ENCODE measurements around the gene LSAMP. TPM values are rescaled to one million over a fixed set of nuclear protein-coding genes. Genes with fewer than 3 reads are reported as not detected.

The LSAMP gene
- total RNA-seq, 1 experiment from 2014 or later, result not detected

DNA sequence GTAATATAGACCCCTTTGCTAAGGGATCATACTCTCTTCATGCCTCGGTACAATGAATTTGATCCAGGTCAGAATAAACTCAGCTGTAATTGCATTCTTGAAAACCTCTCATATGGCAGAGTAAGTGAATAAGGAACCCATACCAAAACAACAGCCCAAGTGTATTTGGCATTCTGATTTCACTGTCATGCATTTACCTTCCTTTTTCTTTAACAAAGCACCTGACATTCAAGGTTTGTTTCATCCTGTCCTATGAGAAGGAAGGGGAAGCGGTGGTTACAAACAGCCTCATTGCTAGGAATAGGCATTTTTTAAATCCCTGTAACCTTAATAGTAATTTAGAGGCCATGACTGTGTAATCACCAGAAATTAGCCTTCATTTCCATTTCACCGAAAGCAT, 97.1 kb downstream of the LSAMP start:
- Histone ChIP-seq H3K36me3 (ENCODE audit: control insufficient read depth, insufficient read depth, low read length) (no peaks in the 10 kb centered on the region), H3K9me3 (no peaks in the 10 kb centered on the region), H3K27me3 (replicated peaks; ENCODE audit: control insufficient read depth, insufficient read depth, low read length) (no peaks in the 10 kb centered on the region), H3K4me1 (no peaks in the 10 kb centered on the region), H3K4me3 (ENCODE audit: low read depth, low read length) (no peak overlapping the region)
- no TSS peak for BruUV-seq (replicated peaks)
- no peak for DNase-seq
- ChIA-PET POLR2A (no interaction called here), CTCF (no interaction called here)
- no peaks in the 10 kb centered on the region for H3K36me3 Mint-ChIP-seq (ENCODE audit: insufficient read depth, unreplicated experiment)
- H3K27ac Mint-ChIP-seq (ENCODE audit: unreplicated experiment), result no peak overlapping the region
- intact Hi-C loops (cut with micrococcal nuclease; ENCODE audit: unreplicated experiment), result no loop called here
- no peak overlapping the region for H3K4me3 Mint-ChIP-seq (ENCODE audit: unreplicated experiment)
- TF ChIP-seq, protein P1, sequence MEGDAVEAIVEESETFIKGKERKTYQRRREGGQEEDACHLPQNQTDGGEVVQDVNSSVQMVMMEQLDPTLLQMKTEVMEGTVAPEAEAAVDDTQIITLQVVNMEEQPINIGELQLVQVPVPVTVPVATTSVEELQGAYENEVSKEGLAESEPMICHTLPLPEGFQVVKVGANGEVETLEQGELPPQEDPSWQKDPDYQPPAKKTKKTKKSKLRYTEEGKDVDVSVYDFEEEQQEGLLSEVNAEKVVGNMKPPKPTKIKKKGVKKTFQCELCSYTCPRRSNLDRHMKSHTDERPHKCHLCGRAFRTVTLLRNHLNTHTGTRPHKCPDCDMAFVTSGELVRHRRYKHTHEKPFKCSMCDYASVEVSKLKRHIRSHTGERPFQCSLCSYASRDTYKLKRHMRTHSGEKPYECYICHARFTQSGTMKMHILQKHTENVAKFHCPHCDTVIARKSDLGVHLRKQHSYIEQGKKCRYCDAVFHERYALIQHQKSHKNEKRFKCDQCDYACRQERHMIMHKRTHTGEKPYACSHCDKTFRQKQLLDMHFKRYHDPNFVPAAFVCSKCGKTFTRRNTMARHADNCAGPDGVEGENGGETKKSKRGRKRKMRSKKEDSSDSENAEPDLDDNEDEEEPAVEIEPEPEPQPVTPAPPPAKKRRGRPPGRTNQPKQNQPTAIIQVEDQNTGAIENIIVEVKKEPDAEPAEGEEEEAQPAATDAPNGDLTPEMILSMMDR (IDR thresholded peaks at IDR 0.05; ENCODE audit: insufficient read depth in 1 of 2, low read depth in 1 of 2, low read length in 1 of 2, severe bottlenecking in 1 of 2, unreplicated experiment in 1 of 2), result no peak
- no peaks in the 10 kb centered on the region for H3K9me3 Mint-ChIP-seq (ENCODE audit: unreplicated experiment)
- H3K4me1 Mint-ChIP-seq (ENCODE audit: low read depth, unreplicated experiment), result no peaks in the 10 kb centered on the region
- H3K27me3 Mint-ChIP-seq (ENCODE audit: insufficient read depth, unreplicated experiment), result peaks cover 3% of the 10 kb centered on the region

DNA sequence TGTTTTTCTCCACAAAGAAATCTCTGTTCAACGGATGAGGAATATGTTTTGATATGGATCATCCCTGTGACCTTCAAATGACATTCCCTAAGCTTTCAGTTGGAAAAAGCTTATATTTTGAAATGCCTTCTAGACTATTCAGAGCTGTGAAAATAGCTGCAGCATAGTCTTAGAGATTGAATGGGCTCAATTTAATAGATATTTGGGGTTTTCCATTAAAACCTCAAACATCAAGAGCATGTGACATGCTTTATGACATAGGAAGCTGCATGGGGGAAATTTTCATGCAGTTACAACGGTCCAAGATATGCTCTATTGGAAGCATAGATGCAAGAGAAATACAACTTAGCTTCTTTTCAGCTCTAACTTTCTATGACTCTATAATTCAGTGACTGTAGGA, 102.8 kb downstream of the LSAMP start:
- Histone ChIP-seq H3K4me1 (no peaks in the 10 kb centered on the region), H3K27me3 (replicated peaks; ENCODE audit: control insufficient read depth, insufficient read depth, low read length) (no peaks in the 10 kb centered on the region), H3K36me3 (ENCODE audit: control insufficient read depth, insufficient read depth, low read length) (no peaks in the 10 kb centered on the region), H3K4me3 (ENCODE audit: low read depth, low read length) (no peak overlapping the region), H3K9me3 (no peaks in the 10 kb centered on the region)
- no peak overlapping the region for H3K27ac Mint-ChIP-seq (ENCODE audit: unreplicated experiment)
- intact Hi-C loops (cut with micrococcal nuclease; ENCODE audit: unreplicated experiment), result no loop called here
- ChIA-PET POLR2A (no interaction called here), CTCF (no interaction called here)
- TF ChIP-seq, protein P1 (IDR thresholded peaks at IDR 0.05; ENCODE audit: insufficient read depth in 1 of 2, low read depth in 1 of 2, low read length in 1 of 2, severe bottlenecking in 1 of 2, unreplicated experiment in 1 of 2), result no peak
- H3K4me1 Mint-ChIP-seq (ENCODE audit: low read depth, unreplicated experiment), result no peaks in the 10 kb centered on the region
- no peak overlapping the region for H3K4me3 Mint-ChIP-seq (ENCODE audit: unreplicated experiment)
- H3K9me3 Mint-ChIP-seq (ENCODE audit: unreplicated experiment), result no peaks in the 10 kb centered on the region
- no peaks in the 10 kb centered on the region for H3K36me3 Mint-ChIP-seq (ENCODE audit: insufficient read depth, unreplicated experiment)
- no TSS peak for BruUV-seq (replicated peaks)
- H3K27me3 Mint-ChIP-seq (ENCODE audit: insufficient read depth, unreplicated experiment), result peaks cover 3% of the 10 kb centered on the region
- no peak for DNase-seq

DNA sequence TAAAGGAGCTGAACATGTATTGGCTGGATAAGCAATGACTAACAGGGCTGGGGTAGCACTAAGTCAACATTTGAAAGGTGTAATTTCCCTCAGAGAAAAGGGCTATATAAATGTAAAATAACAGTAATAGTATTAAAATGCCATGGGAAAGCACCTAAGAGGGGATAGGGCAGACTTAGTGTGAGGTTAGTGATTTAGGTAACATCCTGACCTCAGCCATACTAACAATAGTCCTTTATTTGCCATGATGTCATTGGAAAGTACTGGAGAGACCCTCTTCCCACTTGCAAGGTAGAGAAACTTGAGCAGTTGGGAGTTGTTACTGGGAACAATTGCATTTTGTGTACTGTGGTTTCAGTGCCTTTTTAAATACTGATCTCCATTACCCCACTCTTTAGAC, 103.4 kb downstream of the LSAMP start:
- Mint-ChIP-seq H3K27ac (ENCODE audit: unreplicated experiment) (no peak overlapping the region), H3K9me3 (ENCODE audit: unreplicated experiment) (no peaks in the 10 kb centered on the region), H3K4me1 (ENCODE audit: low read depth, unreplicated experiment) (no peaks in the 10 kb centered on the region), H3K27me3 (ENCODE audit: insufficient read depth, unreplicated experiment) (peaks cover 3% of the 10 kb centered on the region), H3K36me3 (ENCODE audit: insufficient read depth, unreplicated experiment) (no peaks in the 10 kb centered on the region), H3K4me3 (ENCODE audit: unreplicated experiment) (no peak overlapping the region)
- CTCF ChIA-PET, result no interaction called here
- no peaks in the 10 kb centered on the region for H3K36me3 ChIP-seq (ENCODE audit: control insufficient read depth, insufficient read depth, low read length)
- BruUV-seq (replicated peaks), result no TSS peak
- DNase-seq, result no peak
- intact Hi-C loops (cut with micrococcal nuclease; ENCODE audit: unreplicated experiment), result no loop called here
- no peaks in the 10 kb centered on the region for H3K27me3 ChIP-seq (replicated peaks; ENCODE audit: control insufficient read depth, insufficient read depth, low read length)
- POLR2A ChIA-PET, result no interaction called here
- no peaks in the 10 kb centered on the region for H3K9me3 ChIP-seq
- TF ChIP-seq, protein P1 (IDR thresholded peaks at IDR 0.05; ENCODE audit: insufficient read depth in 1 of 2, low read depth in 1 of 2, low read length in 1 of 2, severe bottlenecking in 1 of 2, unreplicated experiment in 1 of 2), result no peak
- no peaks in the 10 kb centered on the region for H3K4me1 ChIP-seq
- H3K4me3 ChIP-seq (ENCODE audit: low read depth, low read length), result no peak overlapping the region

All from Caco-2 (cell line).